ENCODE data around the gene PTPN14.

The PTPN14 gene

DNA sequence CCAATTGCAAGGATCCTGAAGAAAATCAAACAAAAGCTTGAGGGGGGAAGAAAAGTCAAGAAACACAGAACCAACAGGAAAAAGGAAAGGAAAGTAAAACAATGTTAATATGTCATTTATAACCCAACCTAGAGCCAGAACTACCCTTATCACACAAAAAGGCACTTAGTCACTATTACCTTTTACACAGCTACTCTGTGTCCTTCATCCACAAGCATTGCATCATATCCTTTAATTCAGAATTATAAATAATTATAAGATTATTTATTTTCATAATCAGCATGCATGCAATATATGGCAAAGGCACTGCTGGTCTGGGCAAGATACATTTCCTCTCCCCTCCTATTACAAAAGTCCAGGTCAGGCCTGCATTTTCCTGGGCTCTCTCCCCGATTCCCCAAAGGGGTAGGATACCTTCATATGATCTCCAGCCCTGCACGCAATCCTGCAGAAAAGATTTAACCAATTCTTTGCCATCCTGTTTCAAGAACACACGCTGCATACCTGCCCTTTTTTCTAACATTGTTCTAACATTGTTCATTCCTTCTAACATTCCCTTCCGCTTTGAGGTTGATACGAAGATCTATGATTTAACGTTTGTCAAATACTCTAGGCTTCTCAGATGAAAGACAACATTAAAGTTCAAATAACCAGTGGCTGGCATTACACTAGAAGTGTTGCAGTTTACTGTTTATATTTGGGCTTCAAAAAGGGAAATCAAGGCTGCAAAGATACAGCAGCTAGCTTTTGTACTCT is 4.3 kb downstream of the PTPN14 start:
- TF ChIP-seq MYC (IDR thresholded peaks at IDR 0.05; ENCODE audit: low read depth, low read length) = no peak
- TF ChIP-seq, protein P1, sequence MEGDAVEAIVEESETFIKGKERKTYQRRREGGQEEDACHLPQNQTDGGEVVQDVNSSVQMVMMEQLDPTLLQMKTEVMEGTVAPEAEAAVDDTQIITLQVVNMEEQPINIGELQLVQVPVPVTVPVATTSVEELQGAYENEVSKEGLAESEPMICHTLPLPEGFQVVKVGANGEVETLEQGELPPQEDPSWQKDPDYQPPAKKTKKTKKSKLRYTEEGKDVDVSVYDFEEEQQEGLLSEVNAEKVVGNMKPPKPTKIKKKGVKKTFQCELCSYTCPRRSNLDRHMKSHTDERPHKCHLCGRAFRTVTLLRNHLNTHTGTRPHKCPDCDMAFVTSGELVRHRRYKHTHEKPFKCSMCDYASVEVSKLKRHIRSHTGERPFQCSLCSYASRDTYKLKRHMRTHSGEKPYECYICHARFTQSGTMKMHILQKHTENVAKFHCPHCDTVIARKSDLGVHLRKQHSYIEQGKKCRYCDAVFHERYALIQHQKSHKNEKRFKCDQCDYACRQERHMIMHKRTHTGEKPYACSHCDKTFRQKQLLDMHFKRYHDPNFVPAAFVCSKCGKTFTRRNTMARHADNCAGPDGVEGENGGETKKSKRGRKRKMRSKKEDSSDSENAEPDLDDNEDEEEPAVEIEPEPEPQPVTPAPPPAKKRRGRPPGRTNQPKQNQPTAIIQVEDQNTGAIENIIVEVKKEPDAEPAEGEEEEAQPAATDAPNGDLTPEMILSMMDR (IDR thresholded peaks at IDR 0.05; ENCODE audit: low read depth, low read length) = no peak
- TF ChIP-seq, protein P2, sequence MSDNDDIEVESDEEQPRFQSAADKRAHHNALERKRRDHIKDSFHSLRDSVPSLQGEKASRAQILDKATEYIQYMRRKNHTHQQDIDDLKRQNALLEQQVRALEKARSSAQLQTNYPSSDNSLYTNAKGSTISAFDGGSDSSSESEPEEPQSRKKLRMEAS (IDR thresholded peaks at IDR 0.05; ENCODE audit: low read depth, low read length) = no peak
- no peak for DNase-seq (ENCODE audit: low read depth)
- H3K4me3 ChIP-seq (ENCODE audit: low read depth, low read length) = no peak overlapping the region

DNA sequence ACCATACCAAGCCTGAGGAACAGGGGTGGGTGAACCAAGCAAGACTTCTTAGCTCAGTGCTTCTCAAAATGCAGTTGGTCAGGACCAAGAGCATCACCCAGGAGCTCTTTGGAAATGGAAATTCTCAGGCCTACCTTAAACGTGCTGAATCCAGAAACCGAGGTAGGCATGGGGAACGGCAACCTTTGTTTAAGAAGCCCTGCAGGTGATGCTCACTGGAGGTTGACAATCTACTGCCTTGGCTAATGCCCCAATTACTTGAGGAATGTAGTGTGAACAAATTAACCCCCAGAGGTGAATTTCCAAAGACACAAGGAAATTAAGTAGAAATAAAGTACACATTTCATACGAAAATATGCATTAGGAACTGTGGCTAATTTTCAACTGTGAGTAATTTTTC is 5.3 kb downstream of the PTPN14 start:
- DNase-seq (ENCODE audit: low read depth) = no peak
- H3K4me3 ChIP-seq (ENCODE audit: low read depth, low read length) = no peak overlapping the region
- TF ChIP-seq, protein P2 (IDR thresholded peaks at IDR 0.05; ENCODE audit: low read depth, low read length) = no peak
- no peak for TF ChIP-seq POLR2A (IDR thresholded peaks at IDR 0.05; ENCODE audit: extremely low read depth, insufficient read length)
- no peak for TF ChIP-seq MYC (IDR thresholded peaks at IDR 0.05; ENCODE audit: low read depth, low read length)
- TF ChIP-seq, protein P1 (IDR thresholded peaks at IDR 0.05; ENCODE audit: low read depth, low read length) = no peak

DNA sequence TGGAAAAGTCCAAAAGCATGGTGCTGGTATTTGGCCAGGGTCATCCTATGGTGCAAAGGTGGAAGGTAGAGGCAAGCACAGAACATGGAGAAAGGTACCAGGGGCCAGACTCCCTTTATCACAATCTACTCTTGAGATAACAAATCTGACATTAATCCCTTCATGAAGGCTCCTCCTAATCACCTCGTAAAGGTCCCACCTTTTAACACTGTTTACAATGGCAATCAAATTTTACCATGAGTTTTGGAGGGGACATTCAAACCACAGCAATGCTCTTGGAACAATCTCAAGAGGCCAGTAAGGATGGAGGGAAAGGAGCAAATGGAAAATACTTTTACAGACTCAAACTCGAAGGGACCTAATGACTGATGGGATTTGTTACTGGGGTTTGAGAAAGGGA is 6.1 kb downstream of the PTPN14 start:
- TF ChIP-seq, protein P1 (IDR thresholded peaks at IDR 0.05; ENCODE audit: low read depth, low read length) = no peak
- TF ChIP-seq MYC (IDR thresholded peaks at IDR 0.05; ENCODE audit: low read depth, low read length) (no peak), POLR2A (IDR thresholded peaks at IDR 0.05; ENCODE audit: extremely low read depth, insufficient read length) (no peak)
- TF ChIP-seq, protein P2 (IDR thresholded peaks at IDR 0.05; ENCODE audit: low read depth, low read length) = no peak
- DNase-seq (ENCODE audit: low read depth) = no peak
- H3K4me3 ChIP-seq (ENCODE audit: low read depth, low read length) = no peak overlapping the region

DNA sequence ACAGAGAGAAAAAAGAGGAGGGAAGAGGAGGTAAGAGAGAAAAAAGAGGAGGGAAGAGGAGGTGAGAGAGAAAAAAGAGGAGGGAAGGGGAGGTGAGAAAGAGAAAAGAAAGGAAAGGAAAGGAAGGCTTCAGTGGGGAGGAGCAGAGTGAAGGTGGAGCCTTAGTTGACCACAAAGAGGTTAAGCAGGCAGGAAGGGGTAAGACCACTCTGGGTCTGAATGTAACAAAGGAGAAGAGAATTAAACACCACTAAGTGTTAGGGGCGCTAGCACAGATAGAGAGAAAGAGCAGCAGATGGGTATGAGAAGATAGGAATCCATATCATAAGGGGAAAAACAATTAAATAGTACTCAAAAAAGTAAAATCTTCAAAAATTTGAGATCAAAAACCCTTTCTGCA is 6.6 kb downstream of the PTPN14 start:
- TF ChIP-seq, protein P2 (IDR thresholded peaks at IDR 0.05; ENCODE audit: low read depth, low read length) = no peak
- no peak for TF ChIP-seq POLR2A (IDR thresholded peaks at IDR 0.05; ENCODE audit: extremely low read depth, insufficient read length)
- TF ChIP-seq MYC (IDR thresholded peaks at IDR 0.05; ENCODE audit: low read depth, low read length) = no peak
- TF ChIP-seq, protein P1 (IDR thresholded peaks at IDR 0.05; ENCODE audit: low read depth, low read length) = no peak
- DNase-seq (ENCODE audit: low read depth) = no peak
- H3K4me3 ChIP-seq (ENCODE audit: low read depth, low read length) = no peak overlapping the region

DNA sequence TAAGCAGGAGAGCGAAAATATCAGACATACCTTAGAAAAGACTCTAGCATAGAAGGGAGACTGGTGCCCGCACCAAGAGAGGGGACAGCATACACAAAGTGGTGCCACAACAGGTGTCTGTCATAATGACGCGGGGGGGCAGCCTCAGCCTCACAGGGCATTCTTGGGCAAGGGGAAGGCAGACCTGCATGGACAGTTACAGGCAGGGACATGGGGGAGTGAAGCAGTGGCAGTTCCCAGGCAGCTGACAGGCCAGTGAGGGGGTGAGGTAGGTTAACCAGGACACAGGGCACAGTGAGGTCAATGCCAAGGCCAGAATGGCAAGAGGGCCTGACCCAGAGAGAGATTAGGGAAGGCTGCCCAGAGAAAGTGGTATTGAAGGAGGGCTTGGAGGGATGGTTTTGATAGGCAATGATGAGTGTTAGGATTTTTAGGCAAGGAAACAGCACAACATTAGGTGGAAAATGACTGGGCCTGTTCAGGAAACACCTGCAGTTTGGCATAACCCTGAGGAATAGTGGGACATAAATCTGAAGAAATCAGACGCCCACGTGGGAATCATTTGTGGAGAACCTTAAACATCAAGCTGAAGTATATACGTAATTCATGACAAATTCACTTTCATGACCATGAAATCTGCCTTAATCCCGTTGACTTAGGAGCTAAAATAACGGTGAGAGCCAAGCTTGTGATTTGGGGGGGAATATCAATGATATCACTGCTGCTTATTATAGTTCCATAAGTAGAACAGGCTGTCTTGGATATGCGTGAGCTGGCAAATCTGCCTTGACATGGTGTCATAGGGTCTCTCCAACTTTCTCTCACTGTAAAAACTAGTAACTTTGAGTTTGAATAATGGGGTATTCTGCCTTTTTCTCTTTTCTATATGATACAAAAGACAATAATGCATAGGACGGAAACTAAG is 8.9 kb downstream of the PTPN14 start:
- TF ChIP-seq MYC (IDR thresholded peaks at IDR 0.05; ENCODE audit: low read depth, low read length) (no peak), POLR2A (IDR thresholded peaks at IDR 0.05; ENCODE audit: extremely low read depth, insufficient read length) (no peak)
- TF ChIP-seq, protein P1 (IDR thresholded peaks at IDR 0.05; ENCODE audit: low read depth, low read length) = no peak
- TF ChIP-seq, protein P2 (IDR thresholded peaks at IDR 0.05; ENCODE audit: low read depth, low read length) = no peak

More for the DNA sequence above, 8.9 kb downstream of the PTPN14 start:
- no peak for DNase-seq (ENCODE audit: low read depth)
- H3K4me3 ChIP-seq (ENCODE audit: low read depth, low read length) = no peak overlapping the region

All from NB4 (cell line).